H1 (cell line): ENCODE data around the gene TPST2. TPM values are rescaled to one million over a fixed set of nuclear protein-coding genes. Genes with fewer than 3 reads are reported as not detected.

ENCODE experiments used
- CTCF ChIA-PET: fragments of 300-600 bp; sonication (Branson Sonifier 250); formaldehyde crosslinking; loops from one replicate; lab custom pipeline; 2021; ENCODE audit not compliant: partially characterized antibody; lab: Charles Lee
- POLR2A ChIA-PET: fragments of 300-600 bp; sonication (Branson Sonifier 250); formaldehyde crosslinking; loops from one replicate; lab custom pipeline; 2021; ENCODE audit warnings: inconsistent platforms; ENCODE audit not compliant: partially characterized antibody; lab: Charles Lee
- DNase-seq, 2 experiments: peaks; one replicate each; pipeline versions ENCODE4 v3.0.0 to v3.0.0-alpha.2; 2010 to 2022; ENCODE audit warnings: low spot score in 2 of 2, low read depth in 1 of 2, mixed read lengths in 1 of 2
- FAIRE-seq: peaks from 2 replicates; lab custom pipeline; 2011; peaks lifted over from hg19 to GRCh38; lab: Jason Lieb, UNC
- H2AFZ ChIP-seq: 2 replicates; pipeline ENCODE4 v1.8.1; 2012; ENCODE audit warnings: low read length, inconsistent platforms
- H2AK5ac ChIP-seq: 2 replicates; pipeline ENCODE4 v1.6.1; 2013; ENCODE audit warnings: low read depth, low read length
- H2BK120ac ChIP-seq: replicated peaks from 2 replicates; pipeline ENCODE3; 2013; ENCODE audit warnings: low read depth, low read length, inconsistent platforms
- H2BK12ac ChIP-seq: 2 replicates; pipeline ENCODE4 v1.6.1; 2013; ENCODE audit warnings: low read depth, low read length
- H2BK15ac ChIP-seq: 2 replicates; pipeline ENCODE4 v1.6.1; 2013; ENCODE audit warnings: low read length
- H2BK20ac ChIP-seq: 2 replicates; pipeline ENCODE4 v1.6.1; 2013; ENCODE audit warnings: low read length
- H2BK5ac ChIP-seq: 2 replicates; pipeline ENCODE4 v1.6.1; 2013; ENCODE audit warnings: low read depth, low read length
- H3K14ac ChIP-seq: 2 replicates; pipeline ENCODE4 v1.6.1; 2013; ENCODE audit warnings: inconsistent platforms; ENCODE audit not compliant: insufficient read length
- H3K18ac ChIP-seq: 2 replicates; pipeline ENCODE4 v1.6.1; 2013; ENCODE audit warnings: low read length; ENCODE audit errors: extremely low read depth
- H3K23ac ChIP-seq: 2 replicates; pipeline ENCODE4 v1.6.1; 2013; ENCODE audit warnings: inconsistent platforms; ENCODE audit not compliant: insufficient read length
- H3K23me2 ChIP-seq: 2 replicates; pipeline ENCODE4 v1.6.1; 2013; ENCODE audit warnings: low read depth, low read length
- H3K27ac ChIP-seq: 2 replicates; pipeline ENCODE4 v1.6.1; 2011; ENCODE audit warnings: low read depth, low read length, inconsistent platforms
- H3K27me3 ChIP-seq, 4 experiments: replicated peaks in 1 of 4; 1 replicate in 1 of 4; 2 replicates in 3 of 4; pipeline versions ENCODE4 v1.6.1 to v1.8.1; 2011 to 2013; ENCODE audit warnings: low read length in 3 of 4, mild to moderate bottlenecking in 3 of 4, inconsistent platforms in 2 of 4, mixed read lengths in 2 of 4, moderate library complexity in 1 of 4; ENCODE audit not compliant: control insufficient read depth in 3 of 4, insufficient read depth in 3 of 4; ENCODE audit errors: extremely low read depth in 1 of 4
- H3K36me3 ChIP-seq, 4 experiments: 2 replicates each; pipeline versions ENCODE4 v1.6.1 to v1.8.1; 2011 to 2013; ENCODE audit warnings: mild to moderate bottlenecking in 4 of 4, low read length in 3 of 4, moderate library complexity in 2 of 4, control low read depth in 1 of 4, inconsistent platforms in 1 of 4; ENCODE audit not compliant: insufficient read depth in 4 of 4, control insufficient read depth in 2 of 4
- H3K4ac ChIP-seq: replicated peaks from 2 replicates; pipeline ENCODE3; 2013; ENCODE audit warnings: low read length, low read depth, mixed read lengths, inconsistent platforms; ENCODE audit not compliant: insufficient read length
- H3K4me1 ChIP-seq, 4 experiments: replicated peaks in 1 of 4; 1 replicate in 1 of 4; 2 replicates in 3 of 4; pipeline versions ENCODE4 v1.6.1 to v1.8.1; 2011 to 2013; ENCODE audit warnings: low read length in 3 of 4, inconsistent platforms in 2 of 4, mixed read lengths in 1 of 4; ENCODE audit not compliant: insufficient read depth in 4 of 4, control insufficient read depth in 3 of 4
- H3K4me2 ChIP-seq, 2 experiments: 2 replicates each; pipeline versions ENCODE4 v1.6.1 to v1.8.1; 2011 to 2013; ENCODE audit warnings: low read depth in 2 of 2, low read length in 2 of 2, control low read depth in 1 of 2, inconsistent platforms in 1 of 2, mild to moderate bottlenecking in 1 of 2; ENCODE audit not compliant: insufficient read depth in 1 of 2
- H3K4me3 ChIP-seq, 4 experiments: fragments of 200-600, 300-600 bp in 1 of 4; sonication (generic), shearing (Covaris generic), sonication (Bioruptor Twin) in 1 of 4; 2 replicates each; pipeline versions ENCODE4 v1.5.1 to v1.8.1; 2011 to 2016; ENCODE audit warnings: low read length in 4 of 4, low read depth in 3 of 4, control low read depth in 2 of 4, inconsistent platforms in 2 of 4, mild to moderate bottlenecking in 2 of 4, mixed read lengths in 1 of 4, moderate library complexity in 1 of 4; ENCODE audit not compliant: insufficient read depth in 2 of 4; ENCODE audit errors: extremely low read depth in 1 of 4
- H3K56ac ChIP-seq: replicated peaks from 2 replicates; pipeline ENCODE3; 2013; ENCODE audit warnings: low read depth, mild to moderate bottlenecking, mixed read lengths, low read length, inconsistent platforms; ENCODE audit not compliant: insufficient read length
- H3K79me1 ChIP-seq: 2 replicates; pipeline ENCODE4 v1.6.1; 2013; ENCODE audit warnings: low read depth, low read length, control low read depth
- H3K79me2 ChIP-seq, 2 experiments: 2 replicates each; pipeline versions ENCODE4 v1.6.1 to v1.8.1; 2012 to 2013; ENCODE audit warnings: low read length in 2 of 2, mild to moderate bottlenecking in 2 of 2, inconsistent platforms in 1 of 2; ENCODE audit not compliant: insufficient read depth in 2 of 2, control insufficient read depth in 1 of 2
- H3K9ac ChIP-seq, 4 experiments: replicated peaks in 1 of 4; 1 replicate in 1 of 4; 2 replicates in 3 of 4; pipeline versions ENCODE4 v1.6.1 to v1.8.1; 2011 to 2013; ENCODE audit warnings: low read depth in 3 of 4, low read length in 3 of 4, control low read depth in 2 of 4, mild to moderate bottlenecking in 2 of 4, moderate library complexity in 2 of 4, inconsistent platforms in 1 of 4; ENCODE audit errors: extremely low read depth in 1 of 4
- H3K9me3 ChIP-seq, 2 experiments: 2 replicates each; pipeline versions ENCODE4 v1.6.1 to v1.8.1; 2012 to 2013; ENCODE audit warnings: mild to moderate bottlenecking in 2 of 2, moderate library complexity in 2 of 2, control low read depth in 1 of 2, inconsistent platforms in 1 of 2, low read depth in 1 of 2, low read length in 1 of 2, mixed read lengths in 1 of 2; ENCODE audit not compliant: insufficient read depth in 2 of 2
- H4K20me1 ChIP-seq, 2 experiments: replicated peaks in 1 of 2; 2 replicates each; pipeline versions ENCODE3 to v1.8.1; 2011 to 2013; ENCODE audit warnings: inconsistent platforms in 2 of 2, low read length in 2 of 2, mild to moderate bottlenecking in 1 of 2; ENCODE audit not compliant: insufficient read depth in 2 of 2, control insufficient read depth in 1 of 2
- H4K5ac ChIP-seq: 2 replicates; pipeline ENCODE4 v1.6.1; 2013; ENCODE audit warnings: low read length, low read depth, mixed read lengths, inconsistent platforms; ENCODE audit not compliant: insufficient read length
- H4K8ac ChIP-seq: 2 replicates; pipeline ENCODE4 v1.8.0; 2013; ENCODE audit warnings: mild to moderate bottlenecking, moderate library complexity, low read length, inconsistent platforms; ENCODE audit not compliant: insufficient read depth; ENCODE audit errors: extremely low read depth
- H4K91ac ChIP-seq: replicated peaks from 2 replicates; pipeline ENCODE3; 2013; ENCODE audit warnings: low read length, mixed read lengths, inconsistent platforms; ENCODE audit not compliant: insufficient read length
- HDAC2 ChIP-seq, 2 experiments: fragments of 300-600 bp in 1 of 2; sonication (generic) in 1 of 2; IDR thresholded peaks; 2 replicates each; pipeline ENCODE4 v1.6.1; 2011 to 2012; ENCODE audit warnings: low read depth in 2 of 2, low read length in 2 of 2, mild to moderate bottlenecking in 2 of 2, moderate library complexity in 2 of 2, borderline replicate concordance in 1 of 2, inconsistent platforms in 1 of 2
- KDM1A ChIP-seq: fragments of 200-600, 300-600 bp; sonication (generic); IDR thresholded peaks from 2 replicates; pipeline ENCODE4 v1.7.1; 2016; ENCODE audit warnings: mild to moderate bottlenecking, low read length, borderline replicate concordance
- POLR2AphosphoS5 ChIP-seq: IDR thresholded peaks from 2 replicates; pipeline ENCODE4 v1.6.1; 2011; ENCODE audit warnings: low read depth, low read length
- SIX5 ChIP-seq: IDR thresholded peaks from 2 replicates; pipeline ENCODE4 v1.6.1; 2011; ENCODE audit warnings: mild to moderate bottlenecking, low read depth, low read length
- WGBS, 2 experiments: shearing (Covaris generic) in 1 of 2; methylation state at CpG; one replicate each; pipeline versions ENCODE4 v1.1.6 to v1.1.7; 2013 to 2015; ENCODE audit warnings: low lambda C conversion rate in 2 of 2, mixed read lengths in 2 of 2, inconsistent platforms in 1 of 2, low coverage in 1 of 2, missing lambda C conversion rate in 1 of 2; ENCODE audit not compliant: insufficient replicate concordance in 2 of 2, insufficient coverage in 1 of 2, insufficient read length in 1 of 2; ENCODE audit errors: extremely low coverage in 1 of 2, missing lambda C conversion rate in 1 of 2; 5-methylcytosine and 5-hydroxymethylcytosine counted together
- polyA plus RNA-seq, 7 experiments: library from polyadenylated mRNA; depleted of rRNA in 3 of 7; stranded (reverse) in 5 of 7; unstranded in 2 of 7; fragments of >200 nt in 5 of 7; fragments of 200-250 nt in 2 of 7; gene quantifications; 1 replicate in 5 of 7; 2 replicates in 1 of 7; 4 replicates in 1 of 7; pipeline versions ENCODE4 v1.2.1 to v1.2.3, GENCODE V29; 2011 to 2013; ENCODE audit warnings: missing spikeins in 2 of 7, mixed read lengths in 2 of 7
- total RNA-seq: library from RNA; stranded (reverse); fragmentation: NEBNext Ultra II Directional; extraction: Animal tissue kit (Norgen Biotek cat#: 25700); gene quantifications from 2 replicates; pipeline ENCODE4 v1.2.1, GENCODE V29; 2021

The TPST2 gene
- total and polyA plus RNA-seq, 2 of the 8 experiments (the other 6 are each of a cell fraction or from before 2014, with no cell fraction given): 58.8 to 143 TPM

DNA sequence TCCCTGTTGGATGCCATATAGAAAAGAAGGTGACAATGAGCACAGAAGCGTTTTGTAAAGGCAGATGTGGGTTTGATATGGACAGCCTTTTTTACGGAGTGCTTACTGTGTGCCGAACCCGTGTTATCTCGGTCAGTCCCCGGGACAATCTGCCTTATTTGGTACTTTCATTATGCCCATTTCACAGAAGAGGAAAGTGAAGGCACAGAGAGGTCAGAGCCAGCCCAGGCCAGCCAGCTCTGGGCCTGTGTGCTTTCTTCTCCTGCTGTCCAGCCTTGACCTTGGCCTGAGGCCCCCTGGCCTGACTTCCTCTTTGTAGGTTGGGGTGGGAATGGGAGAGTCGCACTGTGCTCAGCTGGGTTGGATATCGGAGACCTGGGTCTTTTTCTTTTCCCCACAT, 28.5 kb upstream of the TPST2 start:
- Histone ChIP-seq H3K4me3 (no peak overlapping the region), H3K4me1 (peaks cover 14 to 29% (median 25%) of the 10 kb centered on the region in 4 experiments), H3K27me3 (peaks cover 0 to 14% (median 11%) of the 10 kb centered on the region in 4 experiments; a peak in 3 of 7 replicates), H3K4ac (no peak overlapping the region), H2BK120ac (no peak overlapping the region), H2BK12ac (peak overlapping the region; percentile 97; the same call in 1 of the 2 replicates), H4K8ac (no peak overlapping the region), H3K18ac (no peak overlapping the region), H3K36me3 (no peaks in the 10 kb centered on the region), H4K5ac (no peak overlapping the region), H2AK5ac (no peak overlapping the region), H3K23me2 (no peaks in the 10 kb centered on the region; the same call in 1 of the 2 replicates), H3K79me2 (no peaks in the 10 kb centered on the region), H4K91ac (peak overlapping the region; percentile 89), H3K14ac (no peak overlapping the region), H2BK15ac (peak overlapping the region; percentile 36), H3K79me1 (no peaks in the 10 kb centered on the region), H3K27ac (no peak overlapping the region), H3K4me2 (no peak overlapping the region; a peak in 1 of 4 replicates), H3K56ac (no peak overlapping the region), H3K23ac (no peak overlapping the region), H2BK5ac (0 out of 2 replicates have a peak overlapping the region, but pooled peaks have one; percentile 79), H2BK20ac (peak overlapping the region; percentile 95; the same call in 1 of the 2 replicates), H3K9ac (no peak overlapping the region), H2AFZ (no peak overlapping the region), H3K9me3 (no peaks in the 10 kb centered on the region), H4K20me1 (no peaks in the 10 kb centered on the region)
- WGBS, 2 experiments: 95% methylated on average over 7 of the region's 8 CpGs; no CpG with 5 or more reads in 1 of the 2 experiments
- ChIA-PET CTCF (no interaction called here), POLR2A (interaction anchor here (0.7 to 1.0 kb wide), 2 partner anchors 8 to 13 kb away, joined by 3 to 5 read pairs; no protein-coding TSS in a partner anchor)
- DNase-seq (no peak), FAIRE-seq (no peak)
- TF ChIP-seq HDAC2 (IDR thresholded peaks at IDR 0.05; ENCODE audit: borderline replicate concordance in 1 of 2, low read depth in 2 of 2, low read length in 2 of 2) (peak in 1 of 2 experiments; percentile 41; a peak in 1 of 4 replicates), KDM1A (peak; percentile 95), POLR2AphosphoS5 (no peak), SIX5 (no peak)
